DMS53 (cell line): ENCODE data around the gene CD38.

ENCODE experiments used
- DNase-seq: peaks from one replicate; lab custom pipeline; 2025; lab: John Stamatoyannopoulos, UW

CD38 gene

GRCh38 chr4:15899511-15899910 is 121.4 kb downstream of the CD38 start:
- no peak for DNase-seq

GRCh38 chr4:15901007-15901406 is 122.9 kb downstream of the CD38 start:
- DNase-seq = no peak

- peak; percentile 79 for DNase-seq
Observed at GRCh38 chr4:15901998-15902397, 123.9 kb downstream of the CD38 start.

GRCh38 chr4:15902746-15903145 is 124.6 kb downstream of the CD38 start:
- DNase-seq = no peak
